CD14-positive monocyte (primary cell): ENCODE measurements around the gene BIK. TPM values are rescaled to one million over a fixed set of nuclear protein-coding genes. Genes with fewer than 3 reads are reported as not detected.

Source experiments
- DNase-seq, 3 donors: peaks; one replicate each; pipeline ENCODE4 v3.0.0-alpha.2; 2011 to 2022
- H2AFZ ChIP-seq: 2 replicates; pipeline ENCODE4 v1.6.0; 2012; ENCODE audit warnings: mild to moderate bottlenecking, low read depth, low read length, inconsistent platforms; ENCODE audit not compliant: insufficient read depth, poor library complexity, severe bottlenecking
- H3K27ac ChIP-seq, 2 donors: 1 replicate in 1 of 2; 2 replicates in 1 of 2; pipeline ENCODE4 v1.5.1; 2012 to 2013; ENCODE audit warnings: low read length in 2 of 2, control low read depth in 1 of 2, inconsistent platforms in 1 of 2, low read depth in 1 of 2, mild to moderate bottlenecking in 1 of 2
- H3K27me3 ChIP-seq, 2 donors: one replicate each; pipeline versions ENCODE4 v1.6.0 to v1.6.1; 2011 to 2013; ENCODE audit warnings: low read length in 2 of 2; ENCODE audit not compliant: control insufficient read depth in 2 of 2, insufficient read depth in 2 of 2
- H3K36me3 ChIP-seq, 2 donors: replicated peaks in 1 of 2; 1 replicate in 1 of 2; 2 replicates in 1 of 2; pipeline versions ENCODE4 v1.5.1 to v1.6.1; 2012 to 2013; ENCODE audit warnings: low read length in 2 of 2, control low read depth in 1 of 2, inconsistent platforms in 1 of 2, mild to moderate bottlenecking in 1 of 2; ENCODE audit not compliant: insufficient read depth in 2 of 2, control insufficient read depth in 1 of 2
- H3K4me1 ChIP-seq, 2 donors: 1 replicate in 1 of 2; 2 replicates in 1 of 2; pipeline versions ENCODE4 v1.5.1 to v1.6.1; 2012 to 2013; ENCODE audit warnings: low read length in 2 of 2, control low read depth in 1 of 2, inconsistent platforms in 1 of 2, mild to moderate bottlenecking in 1 of 2, moderate library complexity in 1 of 2; ENCODE audit not compliant: insufficient read depth in 2 of 2, control insufficient read depth in 1 of 2
- H3K4me2 ChIP-seq: replicated peaks from 2 replicates; pipeline ENCODE3; 2012; ENCODE audit warnings: low read length, moderate library complexity, mild to moderate bottlenecking; ENCODE audit not compliant: poor library complexity, severe bottlenecking; ENCODE audit errors: extremely low read depth
- H3K4me3 ChIP-seq, 3 experiments: fragments of 200-600 bp in 1 of 3; sonication (generic) in 1 of 3; replicated peaks in 1 of 3; 1 replicate in 2 of 3; 2 replicates in 1 of 3; pipeline ENCODE4 v1.5.1; 2011 to 2013; ENCODE audit warnings: low read length in 3 of 3, mild to moderate bottlenecking in 3 of 3, control low read depth in 2 of 3, low read depth in 2 of 3, inconsistent platforms in 1 of 3, moderate library complexity in 1 of 3
- H3K79me2 ChIP-seq: 2 replicates; pipeline ENCODE4 v1.6.0; 2012; ENCODE audit warnings: mild to moderate bottlenecking, control low read depth, inconsistent platforms, low read length, moderate library complexity; ENCODE audit not compliant: insufficient read depth
- H3K9ac ChIP-seq: 2 replicates; pipeline ENCODE4 v1.6.0; 2017; ENCODE audit warnings: low read length, mild to moderate bottlenecking; ENCODE audit not compliant: insufficient read depth, poor library complexity, severe bottlenecking
- H3K9me3 ChIP-seq, 2 donors: replicated peaks in 1 of 2; 1 replicate in 1 of 2; 2 replicates in 1 of 2; pipeline versions ENCODE4 v1.5.1 to v1.6.1; 2012 to 2013; ENCODE audit warnings: low read length in 2 of 2, control low read depth in 1 of 2; ENCODE audit not compliant: control insufficient read depth in 1 of 2, insufficient read depth in 1 of 2
- H4K20me1 ChIP-seq: 2 replicates; pipeline ENCODE4 v1.6.0; 2012; ENCODE audit warnings: mild to moderate bottlenecking, low read length, control low read depth, moderate library complexity; ENCODE audit not compliant: insufficient read depth
- H3K27ac Mint-ChIP-seq, 7 donors: one replicate each; pipeline ENCODE4 v1.8.0; 2020; ENCODE audit warnings: mild to moderate bottlenecking in 7 of 7, mixed read lengths in 7 of 7, moderate library complexity in 6 of 7, inconsistent platforms in 2 of 7
- H3K27me3 Mint-ChIP-seq, 3 donors: one replicate each; pipeline ENCODE4 v1.8.0; 2021 to 2022; ENCODE audit warnings: low read depth in 3 of 3, mild to moderate bottlenecking in 3 of 3, mixed read lengths in 3 of 3, moderate library complexity in 3 of 3, inconsistent platforms in 1 of 3
- H3K36me3 Mint-ChIP-seq, 2 donors: one replicate each; pipeline ENCODE4 v1.8.0; 2020; ENCODE audit warnings: mixed read lengths in 2 of 2, inconsistent platforms in 1 of 2, mild to moderate bottlenecking in 1 of 2
- H3K4me1 Mint-ChIP-seq: one replicate; pipeline ENCODE4 v1.8.0; 2020; ENCODE audit warnings: mild to moderate bottlenecking, mixed read lengths
- H3K4me3 Mint-ChIP-seq, 2 donors: one replicate each; pipeline ENCODE4 v1.8.0; 2020; ENCODE audit warnings: mild to moderate bottlenecking in 2 of 2, mixed read lengths in 2 of 2, moderate library complexity in 1 of 2
- H3K9me3 Mint-ChIP-seq, 7 donors: one replicate each; pipeline ENCODE4 v1.8.0; 2020 to 2022; ENCODE audit warnings: mixed read lengths in 7 of 7, mild to moderate bottlenecking in 6 of 7, moderate library complexity in 6 of 7, inconsistent platforms in 2 of 7
- WGBS: methylation state at CpG from one replicate; pipeline ENCODE4 v1.1.5; 2013; ENCODE audit warnings: missing lambda C conversion rate; ENCODE audit not compliant: insufficient coverage; 5-methylcytosine and 5-hydroxymethylcytosine counted together
- intact Hi-C, 2 donors: fragments of 100-400 bp; cut with micrococcal nuclease; formaldehyde crosslinking; loops; one replicate each; pipeline versions ENCODE4 v1.15.0 to v1.15.1; 2023
- polyA plus RNA-seq, 3 donors: library from polyadenylated mRNA; depleted of rRNA in 1 of 3; unstranded in 2 of 3; stranded (reverse) in 1 of 3; fragments of 300-500 nt in 2 of 3; fragments of >200 nt in 1 of 3; fragmentation: Illumina TruSeq in 2 of 3; gene quantifications; 1 replicate in 2 of 3; 2 replicates in 1 of 3; pipeline ENCODE4 v1.2.3, GENCODE V29; 2012 to 2021
- TF ChIP-seq, protein P1 (sequence below): fragments of 200-600 bp; IDR thresholded peaks from one replicate; pipeline ENCODE4 v1.8.0; 2022; ENCODE audit warnings: antibody characterized with exemption, mild to moderate bottlenecking

Gene BIK
- polyA plus RNA-seq, 3 donors, result 0.96 to 3.1 (median 3.1) TPM

DNA sequence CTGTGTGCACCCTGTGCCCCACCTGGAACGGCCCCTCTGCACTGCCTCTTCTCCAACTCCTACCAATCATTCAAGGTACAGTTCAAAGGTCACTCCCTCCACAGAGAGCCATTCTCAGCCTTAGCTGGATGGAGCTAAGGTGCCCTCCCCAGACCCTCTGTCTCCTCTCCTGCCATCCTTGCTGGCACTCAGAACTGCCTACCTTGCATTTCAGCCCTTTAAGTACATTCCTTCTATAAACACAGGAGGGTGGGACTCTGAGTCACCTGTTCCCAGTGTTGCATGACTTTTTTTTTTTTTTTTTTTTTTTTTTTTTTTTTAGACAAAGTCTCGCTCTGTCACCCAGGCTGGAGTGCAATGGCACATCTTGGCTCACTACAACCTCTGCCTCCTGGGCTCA, 29.9 kb upstream of the BIK start:
- no peak overlapping the region for H2AFZ ChIP-seq
- peaks cover 6% of the 10 kb centered on the region for H3K4me1 Mint-ChIP-seq
- H3K4me1 ChIP-seq, result no peaks in the 10 kb centered on the region
- no peaks in the 10 kb centered on the region for H3K79me2 ChIP-seq
- no peak overlapping the region for H3K9ac ChIP-seq
- DNase-seq, result no peak
- peaks cover 0 to 3% (median 0%) of the 10 kb centered on the region in 3 donors for H3K27me3 Mint-ChIP-seq
- peaks cover 0 to 8% of the 10 kb centered on the region in 2 donors for H3K36me3 Mint-ChIP-seq
- 100% methylated on average over 1 of the region's 2 CpGs for WGBS
- no peak overlapping the region for H3K4me2 ChIP-seq
- intact Hi-C loops, result no loop called here
- H3K9me3 Mint-ChIP-seq, result no peaks in the 10 kb centered on the region
- no peaks in the 10 kb centered on the region for H3K27me3 ChIP-seq
- H4K20me1 ChIP-seq, result no peaks in the 10 kb centered on the region
- TF ChIP-seq, protein P1, sequence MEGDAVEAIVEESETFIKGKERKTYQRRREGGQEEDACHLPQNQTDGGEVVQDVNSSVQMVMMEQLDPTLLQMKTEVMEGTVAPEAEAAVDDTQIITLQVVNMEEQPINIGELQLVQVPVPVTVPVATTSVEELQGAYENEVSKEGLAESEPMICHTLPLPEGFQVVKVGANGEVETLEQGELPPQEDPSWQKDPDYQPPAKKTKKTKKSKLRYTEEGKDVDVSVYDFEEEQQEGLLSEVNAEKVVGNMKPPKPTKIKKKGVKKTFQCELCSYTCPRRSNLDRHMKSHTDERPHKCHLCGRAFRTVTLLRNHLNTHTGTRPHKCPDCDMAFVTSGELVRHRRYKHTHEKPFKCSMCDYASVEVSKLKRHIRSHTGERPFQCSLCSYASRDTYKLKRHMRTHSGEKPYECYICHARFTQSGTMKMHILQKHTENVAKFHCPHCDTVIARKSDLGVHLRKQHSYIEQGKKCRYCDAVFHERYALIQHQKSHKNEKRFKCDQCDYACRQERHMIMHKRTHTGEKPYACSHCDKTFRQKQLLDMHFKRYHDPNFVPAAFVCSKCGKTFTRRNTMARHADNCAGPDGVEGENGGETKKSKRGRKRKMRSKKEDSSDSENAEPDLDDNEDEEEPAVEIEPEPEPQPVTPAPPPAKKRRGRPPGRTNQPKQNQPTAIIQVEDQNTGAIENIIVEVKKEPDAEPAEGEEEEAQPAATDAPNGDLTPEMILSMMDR, result no peak
- no peak overlapping the region for H3K4me3 ChIP-seq
- no peak overlapping the region for H3K27ac Mint-ChIP-seq
- no peaks in the 10 kb centered on the region for H3K9me3 ChIP-seq
- no peaks in the 10 kb centered on the region for H3K36me3 ChIP-seq
- H3K27ac ChIP-seq, result no peak overlapping the region
- no peak overlapping the region for H3K4me3 Mint-ChIP-seq

DNA sequence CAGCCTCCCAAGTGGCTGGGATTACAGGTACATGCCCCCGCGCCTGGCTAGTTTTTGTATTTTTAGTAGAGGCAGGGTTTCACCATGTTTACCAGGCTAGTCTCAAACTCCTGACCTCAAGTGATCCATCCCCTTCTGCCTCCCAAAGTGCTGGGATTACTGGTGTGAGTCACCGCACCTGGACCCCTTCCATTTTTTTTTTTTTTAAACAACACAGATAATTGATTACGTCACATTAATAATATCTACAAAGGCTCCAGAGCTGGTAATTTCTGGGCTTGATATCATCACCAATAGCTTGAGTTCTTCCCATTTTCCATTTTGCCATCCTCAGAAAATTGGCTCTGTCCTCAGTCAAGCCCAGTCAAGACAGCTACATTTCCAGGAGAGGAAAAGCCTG, 28.6 kb upstream of the BIK start:
- Mint-ChIP-seq H3K4me3 (no peak overlapping the region), H3K9me3 (no peaks in the 10 kb centered on the region), H3K27me3 (peaks cover 0 to 3% (median under 1%) of the 10 kb centered on the region in 3 donors), H3K4me1 (peaks cover 6% of the 10 kb centered on the region), H3K36me3 (peaks cover 0 to 16% of the 10 kb centered on the region in 2 donors), H3K27ac (no peak overlapping the region)
- Histone ChIP-seq H3K79me2 (no peaks in the 10 kb centered on the region), H3K27me3 (no peaks in the 10 kb centered on the region), H3K4me1 (no peaks in the 10 kb centered on the region), H3K9me3 (no peaks in the 10 kb centered on the region), H3K4me3 (no peak overlapping the region), H4K20me1 (no peaks in the 10 kb centered on the region), H3K9ac (no peak overlapping the region), H2AFZ (no peak overlapping the region), H3K4me2 (no peak overlapping the region), H3K36me3 (no peaks in the 10 kb centered on the region), H3K27ac (no peak overlapping the region)
- no CpG with 5 or more reads among the region's 4 CpGs for WGBS
- TF ChIP-seq, protein P1, result no peak
- intact Hi-C loops, result no loop called here
- DNase-seq, result no peak
